Cardiac fibroblast (primary cell): ENCODE data around the gene TGM5.

Experiments
- DNase-seq, 2 donors: peaks; one replicate each; pipeline versions ENCODE4 v3.0.0 to v3.0.0-alpha.2; 2010; ENCODE audit warnings: low read depth in 2 of 2
- H3K4me3 ChIP-seq, 2 donors: replicated peaks in 1 of 2; 1 replicate in 1 of 2; 2 replicates in 1 of 2; pipeline ENCODE4 v1.5.1; 2011; ENCODE audit warnings: low read depth in 2 of 2, low read length in 2 of 2, mild to moderate bottlenecking in 2 of 2, moderate library complexity in 1 of 2
- CTCF ChIP-seq: IDR thresholded peaks from one replicate; pipeline ENCODE4 v1.5.1; 2011; ENCODE audit warnings: low read depth, mild to moderate bottlenecking, low read length, inconsistent platforms

TGM5 gene

GRCh38 chr15:43212951-43213350 is 53.8 kb downstream of the TGM5 start:
- no peak for TF ChIP-seq CTCF
- H3K4me3 ChIP-seq = no peak overlapping the region
- DNase-seq = no peak

- TF ChIP-seq CTCF = no peak
- no peak for DNase-seq
- no peak overlapping the region for H3K4me3 ChIP-seq
Measured at GRCh38 chr15:43212299-43212698, 54.4 kb downstream of the TGM5 start.

DNA sequence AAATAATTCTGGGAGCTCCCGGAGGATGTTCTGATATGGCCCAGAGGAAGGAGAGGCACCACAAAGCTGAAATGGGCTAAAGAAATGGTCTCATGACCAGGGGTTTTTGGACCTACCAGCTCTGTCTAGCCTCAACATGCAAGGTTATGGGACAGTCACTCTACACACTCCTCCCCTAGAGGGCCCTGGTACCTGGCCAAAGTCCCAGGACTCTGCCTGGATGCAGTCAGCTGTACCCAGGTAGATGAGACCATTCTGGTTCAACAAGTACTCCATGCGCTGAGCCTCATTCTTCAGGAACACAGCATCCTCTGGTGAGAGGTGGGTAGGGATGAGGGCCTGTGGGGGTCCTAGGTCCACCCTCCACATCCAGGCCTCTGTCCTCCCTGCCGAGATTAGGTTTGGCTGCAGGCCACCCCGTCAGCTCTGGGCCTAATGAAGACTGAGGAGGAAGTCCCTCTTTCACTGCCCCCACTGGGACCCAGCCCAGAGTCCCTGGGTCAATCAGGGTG is 55.4 kb downstream of the TGM5 start:
- H3K4me3 ChIP-seq = no peak overlapping the region
- DNase-seq = no peak
- TF ChIP-seq CTCF = no peak

- no peak for DNase-seq
- no peak for TF ChIP-seq CTCF
- H3K4me3 ChIP-seq = no peak overlapping the region
Measured at GRCh38 chr15:43210807-43211206, 55.9 kb downstream of the TGM5 start.

GRCh38 chr15:43210172-43210745 is 56.5 kb downstream of the TGM5 start:
- no peak overlapping the region for H3K4me3 ChIP-seq
- DNase-seq = no peak
- no peak for TF ChIP-seq CTCF

DNA sequence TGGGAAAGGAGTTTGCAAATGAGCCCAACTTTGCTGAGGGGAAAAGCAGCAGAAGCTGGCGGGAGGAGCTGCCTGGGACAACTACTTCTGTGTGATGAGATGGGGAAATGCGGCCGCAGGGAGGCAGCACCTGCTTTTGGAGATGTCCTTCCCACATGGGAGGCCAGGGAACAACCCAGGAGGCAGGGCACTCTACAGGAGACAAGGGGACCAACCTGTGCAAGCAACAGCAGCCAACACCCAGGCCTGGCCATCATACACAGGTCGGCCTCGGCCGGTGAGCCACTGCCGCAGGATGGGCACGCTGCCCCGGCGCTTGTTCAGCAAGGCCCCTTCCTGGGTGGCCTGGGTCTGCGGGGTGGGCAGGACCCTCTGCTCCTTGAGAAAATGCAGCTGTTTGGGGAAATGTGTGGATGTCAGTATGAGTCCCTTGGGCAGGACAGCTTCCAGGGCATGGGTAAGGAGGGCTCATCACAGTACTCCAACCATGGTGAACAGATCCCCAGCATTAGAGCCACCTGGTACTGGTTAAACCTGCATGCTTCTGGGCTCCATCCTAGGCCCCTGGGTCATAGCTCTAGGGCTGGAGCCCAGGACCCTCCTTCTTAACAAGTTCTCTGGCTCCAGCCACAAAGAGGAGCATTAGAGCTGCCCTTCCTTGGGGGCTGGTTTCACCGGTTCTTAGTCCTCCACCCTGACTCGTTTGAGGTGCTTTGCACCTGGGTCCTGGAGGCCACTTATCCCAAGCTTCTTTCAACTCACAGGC is 57.5 kb downstream of the TGM5 start:
- H3K4me3 ChIP-seq = no peak overlapping the region
- peak; percentile 11 for TF ChIP-seq CTCF
- DNase-seq = peak in 1 of 2 donors; percentile 12
